SJSA1 (cell line): Measurements from ENCODE around the gene TBATA. TPM values are rescaled to one million over a fixed set of nuclear protein-coding genes. Genes with fewer than 3 reads are reported as not detected.
"Not testable (repeated sequence)": the region's sequence is repeated elsewhere in the genome, so short reads cannot be mapped to it uniquely, and the experiment has no call there.

Experiments used
- DNase-seq, 2 experiments: peaks; one replicate each; pipeline ENCODE4 v3.0.0-alpha.2; 2015 to 2020; ENCODE audit warnings: low spot score in 2 of 2, low read depth in 1 of 2
- H3K27ac ChIP-seq: fragments of 250-450 bp; sonication (Bioruptor Pico); 2 replicates; pipeline ENCODE4 v1.5.1; 2020; ENCODE audit warnings: mild to moderate bottlenecking, moderate library complexity
- H3K27me3 ChIP-seq: fragments of 250-450 bp; sonication (Bioruptor Pico); replicated peaks from 2 replicates; pipeline ENCODE4 v1.5.1; 2020; ENCODE audit warnings: mild to moderate bottlenecking, moderate library complexity
- H3K36me3 ChIP-seq: fragments of 250-450 bp; sonication (Bioruptor Pico); 2 replicates; pipeline ENCODE4 v1.5.1; 2020; ENCODE audit warnings: mild to moderate bottlenecking
- H3K4me1 ChIP-seq: fragments of 250-450 bp; sonication (Bioruptor Pico); replicated peaks from 2 replicates; pipeline ENCODE4 v1.6.1; 2021; ENCODE audit warnings: mild to moderate bottlenecking
- H3K4me3 ChIP-seq: fragments of 250-450 bp; sonication (Bioruptor Pico); 2 replicates; pipeline ENCODE4 v1.5.1; 2020; ENCODE audit warnings: mild to moderate bottlenecking
- H3K9me3 ChIP-seq: fragments of 250-450 bp; sonication (Bioruptor Pico); replicated peaks from 2 replicates; pipeline ENCODE4 v1.5.1; 2020; ENCODE audit warnings: mild to moderate bottlenecking
- total RNA-seq: library from RNA; depleted of rRNA; stranded (reverse); fragments of >200 nt; shearing (Covaris generic); gene quantifications from 2 replicates; pipeline ENCODE4 v1.2.3, GENCODE V29; 2014

The TBATA gene
- total RNA-seq, 1 experiment from 2014 or later = not detected

- not testable (repeated sequence) for H3K4me3 ChIP-seq, DNase-seq, H3K9me3 ChIP-seq
These were observed 14.7 kb downstream of the TBATA start for GRCh38 chr10:70770516-70770915.

GRCh38 chr10:70770001-70770400 lies 15.2 kb downstream of the TBATA start:
- H3K9me3 ChIP-seq = 0 out of 2 replicates have a peak, but pooled peaks cover 3% of the 10 kb centered on the region
- 0 out of 2 replicates have a peak, but pooled peaks cover 4% of the 10 kb centered on the region for H3K27me3 ChIP-seq
- H3K4me1 ChIP-seq = no peaks in the 10 kb centered on the region
- no peaks in the 10 kb centered on the region for H3K36me3 ChIP-seq
- DNase-seq = no peak
- no peak overlapping the region for H3K27ac ChIP-seq
- no peak overlapping the region for H3K4me3 ChIP-seq

More at GRCh38 chr10:70770516-70770915, 14.7 kb downstream of the TBATA start:
- not testable (repeated sequence) for H3K27ac ChIP-seq, H3K27me3 ChIP-seq, H3K36me3 ChIP-seq, H3K4me1 ChIP-seq

DNA sequence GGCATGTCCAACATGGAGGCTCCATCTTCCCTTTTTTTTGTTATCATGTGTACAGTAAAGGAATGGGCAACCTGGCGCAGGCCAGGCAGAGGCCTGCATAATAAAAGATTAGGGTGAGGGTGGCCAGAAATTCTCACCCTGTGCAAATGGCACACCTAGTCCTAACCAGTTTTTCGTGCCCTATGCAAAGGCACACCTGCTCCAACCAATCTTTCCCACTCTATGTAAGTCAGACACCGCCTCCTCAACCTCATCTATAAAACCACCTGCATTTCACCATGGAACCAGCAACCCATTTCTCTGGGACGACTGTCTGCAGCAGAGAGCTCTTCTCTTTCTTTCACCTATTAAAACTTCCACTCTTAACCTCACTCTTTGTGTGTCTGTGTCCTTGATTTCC lies 16.1 kb downstream of the TBATA start:
- H3K9me3 ChIP-seq = 0 out of 2 replicates have a peak, but pooled peaks cover 3% of the 10 kb centered on the region
- no peak overlapping the region for H3K4me3 ChIP-seq
- 0 out of 2 replicates have a peak, but pooled peaks cover 4% of the 10 kb centered on the region for H3K27me3 ChIP-seq
- H3K27ac ChIP-seq = no peak overlapping the region
- no peak for DNase-seq
- no peaks in the 10 kb centered on the region for H3K4me1 ChIP-seq
- H3K36me3 ChIP-seq = no peaks in the 10 kb centered on the region

DNA sequence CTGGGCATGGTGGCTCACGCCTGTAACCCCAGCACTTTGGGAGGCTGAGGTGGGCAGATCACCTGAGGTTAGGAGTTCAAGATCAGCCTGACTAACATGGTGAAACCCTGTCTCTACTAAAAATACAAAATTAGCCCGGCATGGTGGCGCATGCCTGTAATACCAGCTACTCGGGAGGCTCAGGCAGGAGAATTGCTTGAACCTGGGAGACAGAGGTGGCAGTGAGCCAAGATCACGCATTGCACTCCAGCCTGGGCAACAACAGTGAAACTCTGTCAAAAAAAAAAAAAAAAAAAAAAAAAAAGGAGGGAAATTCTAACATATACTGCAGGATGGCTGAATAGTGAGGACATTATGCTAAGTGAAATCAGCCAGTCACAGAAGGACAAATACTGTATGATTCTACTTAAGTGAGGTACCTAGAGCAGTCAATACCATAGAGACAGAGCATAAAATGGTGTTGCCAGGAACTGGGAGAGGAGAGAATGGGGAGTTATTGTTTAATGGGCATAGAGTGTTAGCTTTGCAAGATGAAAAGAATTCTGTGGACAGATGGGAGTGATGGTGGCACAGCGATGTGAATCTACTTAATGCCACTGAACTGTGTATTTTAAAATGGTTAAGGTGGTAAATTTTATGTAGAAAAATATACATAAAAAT lies 17.0 kb downstream of the TBATA start:
- not testable (repeated sequence) for H3K36me3 ChIP-seq, H3K9me3 ChIP-seq, H3K27ac ChIP-seq, H3K27me3 ChIP-seq, H3K4me3 ChIP-seq, DNase-seq, H3K4me1 ChIP-seq

GRCh38 chr10:70765794-70766594 lies 19.2 kb downstream of the TBATA start:
- no peaks in the 10 kb centered on the region for H3K36me3 ChIP-seq
- H3K27ac ChIP-seq = no peak overlapping the region
- H3K27me3 ChIP-seq = 0 out of 2 replicates have a peak, but pooled peaks cover 4% of the 10 kb centered on the region
- DNase-seq = no peak
- no peaks in the 10 kb centered on the region for H3K4me1 ChIP-seq
- 0 out of 2 replicates have a peak, but pooled peaks cover 3% of the 10 kb centered on the region for H3K9me3 ChIP-seq
- no peak overlapping the region for H3K4me3 ChIP-seq

DNA sequence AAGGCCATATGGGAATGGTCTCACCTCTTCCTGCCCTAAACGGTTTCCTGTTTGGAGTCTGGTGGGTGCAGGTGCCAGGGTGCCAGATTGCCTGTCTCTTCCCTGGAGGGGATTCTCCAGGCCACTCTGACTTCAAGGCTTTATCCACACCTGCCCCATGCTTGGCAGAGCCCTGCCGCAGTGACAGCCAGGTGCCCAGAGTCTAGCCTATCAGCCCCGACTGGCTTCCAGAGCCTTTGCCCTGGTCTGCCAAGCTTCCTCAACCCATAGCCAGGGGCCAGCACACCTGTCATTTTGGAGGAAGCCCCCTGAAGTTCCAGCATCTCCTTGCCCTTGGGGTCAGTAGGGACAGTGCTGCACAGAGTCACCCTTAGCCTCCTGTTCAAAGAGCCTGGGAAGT lies 21.6 kb downstream of the TBATA start:
- H3K9me3 ChIP-seq = 0 out of 2 replicates have a peak, but pooled peaks cover 3% of the 10 kb centered on the region
- 0 out of 2 replicates have a peak, but pooled peaks cover 4% of the 10 kb centered on the region for H3K27me3 ChIP-seq
- no peak overlapping the region for H3K4me3 ChIP-seq
- DNase-seq = no peak
- no peaks in the 10 kb centered on the region for H3K36me3 ChIP-seq
- no peak overlapping the region for H3K27ac ChIP-seq
- no peaks in the 10 kb centered on the region for H3K4me1 ChIP-seq

DNA sequence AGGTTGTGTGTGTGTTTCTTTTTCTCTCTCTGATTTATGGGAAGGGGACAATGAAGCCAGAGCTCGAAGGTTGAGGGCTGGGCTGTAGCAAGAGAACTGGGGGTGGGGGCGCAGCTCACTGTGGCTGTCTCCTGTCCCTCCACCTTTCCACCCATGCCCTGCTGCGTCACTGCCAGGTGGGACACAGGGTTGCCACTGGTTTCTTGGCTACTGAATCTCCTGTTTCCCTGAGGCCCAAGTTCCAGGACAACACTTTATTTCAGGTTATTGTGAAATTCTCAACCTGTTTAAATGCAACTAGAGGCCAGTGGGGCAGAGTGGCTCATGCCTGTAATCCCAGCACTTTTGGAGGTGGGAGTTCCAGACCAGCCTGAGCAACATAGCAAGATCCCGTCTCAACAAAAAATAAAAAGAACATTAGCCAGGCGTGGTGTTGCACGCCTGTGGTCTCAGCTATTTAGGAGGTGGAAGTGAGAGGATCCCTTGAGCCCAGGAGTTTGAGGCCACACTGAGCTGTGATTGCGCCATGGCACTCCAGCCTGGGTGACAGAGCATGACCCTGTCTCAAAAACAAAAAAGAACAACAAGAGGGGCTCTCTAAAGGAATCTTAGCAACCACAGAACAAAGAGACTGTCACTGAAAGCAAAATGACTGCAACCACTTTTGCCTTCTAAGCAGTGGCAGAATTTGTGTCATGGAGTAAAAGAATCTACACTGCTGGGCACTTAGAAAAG lies 22.6 kb downstream of the TBATA start:
- no peak overlapping the region for H3K27ac ChIP-seq
- H3K27me3 ChIP-seq = 0 out of 2 replicates have a peak, but pooled peaks cover 4% of the 10 kb centered on the region
- H3K36me3 ChIP-seq = no peaks in the 10 kb centered on the region
- no peaks in the 10 kb centered on the region for H3K4me1 ChIP-seq
- H3K4me3 ChIP-seq = no peak overlapping the region
- DNase-seq = no peak
- H3K9me3 ChIP-seq = 0 out of 2 replicates have a peak, but pooled peaks cover 3% of the 10 kb centered on the region

- H3K4me1 ChIP-seq = no peaks in the 10 kb centered on the region
- no peak for DNase-seq
- H3K9me3 ChIP-seq = 0 out of 2 replicates have a peak, but pooled peaks cover 3% of the 10 kb centered on the region
- H3K4me3 ChIP-seq = no peak overlapping the region
- H3K27ac ChIP-seq = no peak overlapping the region
- no peaks in the 10 kb centered on the region for H3K36me3 ChIP-seq
- 0 out of 2 replicates have a peak, but pooled peaks cover 4% of the 10 kb centered on the region for H3K27me3 ChIP-seq
These were observed 23.3 kb downstream of the TBATA start for GRCh38 chr10:70761727-70762350.

DNA sequence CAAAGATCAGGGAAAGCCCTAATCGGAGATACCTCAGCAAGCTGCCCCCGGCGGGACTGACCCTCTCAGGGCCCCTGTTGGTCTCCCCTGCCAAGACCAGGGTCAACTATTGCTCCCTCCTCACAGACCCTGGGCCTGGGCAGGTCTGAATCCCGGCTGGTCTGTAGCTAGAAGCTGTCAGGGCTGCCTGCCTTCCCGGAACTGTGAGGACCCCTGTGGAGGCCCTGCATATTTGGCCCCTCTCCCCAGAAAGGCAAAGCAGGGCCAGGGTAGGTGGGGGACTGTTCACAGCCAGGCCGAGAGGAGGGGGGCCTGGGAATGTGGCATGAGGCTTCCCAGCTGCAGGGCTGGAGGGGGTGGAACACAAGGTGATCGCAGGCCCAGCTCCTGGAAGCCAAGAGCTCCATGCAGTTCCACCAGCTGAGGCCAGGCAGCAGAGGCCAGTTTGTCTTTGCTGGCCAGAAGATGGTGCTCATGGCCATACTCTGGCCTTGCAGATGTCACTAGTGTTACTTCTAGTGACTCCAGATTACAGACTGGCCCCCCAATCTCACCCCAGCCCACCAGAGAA lies 24.1 kb downstream of the TBATA start:
- Histone ChIP-seq H3K27ac (no peak overlapping the region), H3K36me3 (no peaks in the 10 kb centered on the region), H3K4me3 (no peak overlapping the region), H3K4me1 (no peaks in the 10 kb centered on the region), H3K27me3 (no peaks in the 10 kb centered on the region), H3K9me3 (0 out of 2 replicates have a peak, but pooled peaks cover 3% of the 10 kb centered on the region)
- DNase-seq = no peak

- no peak for DNase-seq
- Histone ChIP-seq H3K9me3 (no peaks in the 10 kb centered on the region), H3K36me3 (no peaks in the 10 kb centered on the region)
These were observed 24.8 kb downstream of the TBATA start for GRCh38 chr10:70760271-70760787.

DNA sequence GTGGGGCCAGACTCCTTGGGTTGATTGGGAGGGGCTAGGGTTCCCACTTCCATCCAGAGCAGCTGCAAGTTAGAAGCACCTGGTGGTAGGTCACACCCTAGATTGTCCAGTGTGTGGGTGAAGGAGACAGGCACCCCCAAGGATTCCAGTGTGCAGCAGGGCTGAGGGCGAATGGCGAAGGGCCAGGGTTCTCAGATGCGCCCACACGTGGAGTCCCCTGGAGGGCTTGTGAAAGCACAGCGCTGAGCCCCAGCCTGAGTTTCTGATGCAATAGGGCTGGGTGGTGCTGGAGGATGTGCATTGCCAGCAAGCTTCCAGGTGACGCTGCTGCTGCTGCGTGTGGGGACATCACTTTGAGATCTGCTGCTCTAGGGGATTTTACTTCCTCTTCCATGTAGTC lies 25.4 kb downstream of the TBATA start:
- Histone ChIP-seq H3K4me1 (no peaks in the 10 kb centered on the region), H3K4me3 (no peak overlapping the region), H3K27ac (no peak overlapping the region), H3K9me3 (no peaks in the 10 kb centered on the region), H3K27me3 (no peaks in the 10 kb centered on the region), H3K36me3 (no peaks in the 10 kb centered on the region)
- no peak for DNase-seq

More at GRCh38 chr10:70760271-70760787, 24.8 kb downstream of the TBATA start:
- H3K27me3 ChIP-seq = no peaks in the 10 kb centered on the region
- no peak overlapping the region for H3K27ac ChIP-seq
- H3K4me3 ChIP-seq = no peak overlapping the region
- H3K4me1 ChIP-seq = no peaks in the 10 kb centered on the region

GRCh38 chr10:70758757-70759514 lies 26.2 kb downstream of the TBATA start:
- DNase-seq = peak; percentile 67 to 69
- H3K4me1 ChIP-seq = no peaks in the 10 kb centered on the region
- no peak overlapping the region for H3K4me3 ChIP-seq
- no peaks in the 10 kb centered on the region for H3K36me3 ChIP-seq
- no peak overlapping the region for H3K27ac ChIP-seq
- no peaks in the 10 kb centered on the region for H3K9me3 ChIP-seq
- H3K27me3 ChIP-seq = no peaks in the 10 kb centered on the region
